ENCODE results near the gene SLX4IP. TPM values are rescaled to one million over a fixed set of nuclear protein-coding genes. Genes with fewer than 3 reads are reported as not detected.

The SLX4IP gene
- total and polyA plus RNA-seq, 2 of the 13 experiments (the other 11 are each of a cell fraction or from before 2014, with no cell fraction given) = 3.6 to 7.3 TPM

DNA sequence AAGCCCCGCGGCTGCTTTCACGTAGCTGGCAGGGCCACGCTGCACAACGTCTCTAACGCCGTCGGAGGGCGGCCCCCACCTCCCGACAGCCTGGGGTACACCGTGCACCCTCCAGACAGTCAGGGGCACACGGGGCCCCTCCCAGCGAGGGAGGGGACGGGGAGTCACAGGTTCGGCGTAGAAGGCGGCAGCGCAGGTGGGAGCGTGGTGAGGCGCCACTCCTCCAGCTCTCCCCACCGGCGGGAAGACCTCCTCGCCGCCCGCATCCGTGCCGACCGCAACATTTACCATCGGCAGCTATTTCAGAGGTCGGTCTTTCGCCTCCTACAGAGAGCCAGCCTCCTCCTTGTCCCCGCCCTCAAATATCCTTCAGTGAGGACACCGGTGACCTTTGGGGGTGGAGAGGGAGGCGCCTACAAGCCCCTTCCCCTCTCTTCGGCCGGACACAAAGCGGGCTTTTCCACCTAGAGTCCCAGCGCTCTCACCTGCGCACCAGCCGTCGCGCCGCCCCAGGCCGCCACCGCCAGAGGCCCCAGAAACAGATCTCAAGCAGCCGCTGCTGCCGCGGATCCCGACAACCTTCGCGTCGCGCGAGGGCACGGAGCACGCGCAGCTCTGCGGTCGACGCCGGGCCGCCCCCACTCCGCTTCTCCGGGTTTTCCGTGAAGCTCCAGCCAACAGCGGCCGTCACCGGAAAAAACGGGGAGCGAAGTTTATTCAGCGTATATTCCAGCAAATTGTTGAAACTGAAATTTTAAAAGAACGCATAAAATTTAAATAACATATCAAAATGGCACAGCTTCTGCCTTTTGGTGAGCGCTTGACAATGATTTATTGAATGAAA is 1.3 kb upstream of the SLX4IP start, which contains the start of gene MKKS (continued):
- TF ChIP-seq ZNF256 (CRISPR knock-in tag; conservative IDR thresholded peaks at IDR 0.05) (peak; percentile 95), TGIF2 (CRISPR knock-in tag; IDR thresholded peaks at IDR 0.05) (peak; percentile 25), STAG1 (CRISPR knock-in tag; IDR thresholded peaks at IDR 0.05) (peak; percentile 3), ZNF577 (CRISPR knock-in tag; IDR thresholded peaks at IDR 0.05; ENCODE audit: borderline replicate concordance, low read depth) (0 out of 2 replicates have a peak, but pooled peaks have one; percentile 3), TOPORS (CRISPR knock-in tag; IDR thresholded peaks at IDR 0.05) (peak; percentile 57; the same call in 1 of the 2 replicates), ZNF83 (CRISPR knock-in tag; IDR thresholded peaks at IDR 0.05; ENCODE audit: borderline replicate concordance) (peak; percentile 87; the same call in 1 of the 2 replicates), AHR (CRISPR knock-in tag; IDR thresholded peaks at IDR 0.05) (peak; percentile 23; the same call in 1 of the 2 replicates), ZSCAN29 (CRISPR knock-in tag; conservative IDR thresholded peaks at IDR 0.05) (no peak; the same call in 1 of the 2 replicates), ATF7-NPFF (CRISPR knock-in tag; IDR thresholded peaks at IDR 0.05; ENCODE audit: low read depth) (peak; percentile 89), ZNF776 (CRISPR knock-in tag; IDR thresholded peaks at IDR 0.05) (0 out of 2 replicates have a peak, but pooled peaks have one; percentile 41), ZFP41 (CRISPR knock-in tag; IDR thresholded peaks at IDR 0.05; ENCODE audit: borderline replicate concordance) (peak; percentile 72; the same call in 1 of the 2 replicates), HOXA9 (CRISPR knock-in tag; IDR thresholded peaks at IDR 0.05; ENCODE audit: borderline replicate concordance) (peak; percentile 95), ZNF282 (IDR thresholded peaks at IDR 0.05; ENCODE audit: partially characterized antibody) (no peak), HDAC2 (CRISPR knock-in tag; IDR thresholded peaks at IDR 0.05) (no peak; the same call in none of the 2 replicates), ZNF367 (CRISPR knock-in tag; IDR thresholded peaks at IDR 0.05; ENCODE audit: borderline replicate concordance) (peak; percentile 78), ZNF33B (CRISPR knock-in tag; IDR thresholded peaks at IDR 0.05) (0 out of 2 replicates have a peak, but pooled peaks have one; percentile 86), ZNF441 (CRISPR knock-in tag; IDR thresholded peaks at IDR 0.05; ENCODE audit: borderline replicate concordance) (peak; percentile 84)
- TF ChIP-seq, protein P1, sequence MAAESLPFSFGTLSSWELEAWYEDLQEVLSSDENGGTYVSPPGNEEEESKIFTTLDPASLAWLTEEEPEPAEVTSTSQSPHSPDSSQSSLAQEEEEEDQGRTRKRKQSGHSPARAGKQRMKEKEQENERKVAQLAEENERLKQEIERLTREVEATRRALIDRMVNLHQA (CRISPR knock-in tag; IDR thresholded peaks at IDR 0.05) = no peak
- TF ChIP-seq, protein P2, sequence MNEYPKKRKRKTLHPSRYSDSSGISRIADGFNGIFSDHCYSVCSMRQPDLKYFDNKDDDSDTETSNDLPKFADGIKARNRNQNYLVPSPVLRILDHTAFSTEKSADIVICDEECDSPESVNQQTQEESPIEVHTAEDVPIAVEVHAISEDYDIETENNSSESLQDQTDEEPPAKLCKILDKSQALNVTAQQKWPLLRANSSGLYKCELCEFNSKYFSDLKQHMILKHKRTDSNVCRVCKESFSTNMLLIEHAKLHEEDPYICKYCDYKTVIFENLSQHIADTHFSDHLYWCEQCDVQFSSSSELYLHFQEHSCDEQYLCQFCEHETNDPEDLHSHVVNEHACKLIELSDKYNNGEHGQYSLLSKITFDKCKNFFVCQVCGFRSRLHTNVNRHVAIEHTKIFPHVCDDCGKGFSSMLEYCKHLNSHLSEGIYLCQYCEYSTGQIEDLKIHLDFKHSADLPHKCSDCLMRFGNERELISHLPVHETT (CRISPR knock-in tag; conservative IDR thresholded peaks at IDR 0.05) = peak; percentile 85
- TF ChIP-seq, protein P3, sequence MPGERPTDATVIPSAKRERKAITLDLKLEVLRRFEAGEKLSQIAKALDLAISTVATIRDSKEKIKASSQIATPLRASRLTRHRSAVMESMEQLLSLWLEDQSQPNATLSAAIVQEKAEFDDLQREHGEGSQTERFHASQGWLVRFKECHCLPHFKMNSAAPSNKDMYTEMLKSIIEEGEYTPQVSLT (CRISPR knock-in tag; IDR thresholded peaks at IDR 0.05; ENCODE audit: borderline replicate concordance, low read depth) = no peak
- TF ChIP-seq, protein P4, sequence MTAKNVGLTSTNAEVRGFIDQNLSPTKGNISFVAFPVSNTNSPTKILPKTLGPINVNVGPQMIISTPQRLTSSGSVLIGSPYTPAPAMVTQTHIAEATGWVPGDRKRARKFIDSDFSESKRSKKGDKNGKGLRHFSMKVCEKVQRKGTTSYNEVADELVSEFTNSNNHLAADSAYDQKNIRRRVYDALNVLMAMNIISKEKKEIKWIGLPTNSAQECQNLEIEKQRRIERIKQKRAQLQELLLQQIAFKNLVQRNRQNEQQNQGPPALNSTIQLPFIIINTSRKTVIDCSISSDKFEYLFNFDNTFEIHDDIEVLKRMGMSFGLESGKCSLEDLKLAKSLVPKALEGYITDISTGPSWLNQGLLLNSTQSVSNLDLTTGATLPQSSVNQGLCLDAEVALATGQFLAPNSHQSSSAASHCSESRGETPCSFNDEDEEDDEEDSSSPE (CRISPR knock-in tag; IDR thresholded peaks at IDR 0.05) = peak; percentile 90
- TF ChIP-seq, protein P5, sequence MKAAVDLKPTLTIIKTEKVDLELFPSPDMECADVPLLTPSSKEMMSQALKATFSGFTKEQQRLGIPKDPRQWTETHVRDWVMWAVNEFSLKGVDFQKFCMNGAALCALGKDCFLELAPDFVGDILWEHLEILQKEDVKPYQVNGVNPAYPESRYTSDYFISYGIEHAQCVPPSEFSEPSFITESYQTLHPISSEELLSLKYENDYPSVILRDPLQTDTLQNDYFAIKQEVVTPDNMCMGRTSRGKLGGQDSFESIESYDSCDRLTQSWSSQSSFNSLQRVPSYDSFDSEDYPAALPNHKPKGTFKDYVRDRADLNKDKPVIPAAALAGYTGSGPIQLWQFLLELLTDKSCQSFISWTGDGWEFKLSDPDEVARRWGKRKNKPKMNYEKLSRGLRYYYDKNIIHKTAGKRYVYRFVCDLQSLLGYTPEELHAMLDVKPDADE (CRISPR knock-in tag; IDR thresholded peaks at IDR 0.05) = peak; percentile 97; the same call in 1 of the 2 replicates
- TF ChIP-seq, protein P6, sequence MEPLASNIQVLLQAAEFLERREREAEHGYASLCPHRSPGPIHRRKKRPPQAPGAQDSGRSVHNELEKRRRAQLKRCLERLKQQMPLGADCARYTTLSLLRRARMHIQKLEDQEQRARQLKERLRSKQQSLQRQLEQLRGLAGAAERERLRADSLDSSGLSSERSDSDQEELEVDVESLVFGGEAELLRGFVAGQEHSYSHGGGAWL (CRISPR knock-in tag; IDR thresholded peaks at IDR 0.05) = peak; percentile 92
- TF ChIP-seq, protein P7, sequence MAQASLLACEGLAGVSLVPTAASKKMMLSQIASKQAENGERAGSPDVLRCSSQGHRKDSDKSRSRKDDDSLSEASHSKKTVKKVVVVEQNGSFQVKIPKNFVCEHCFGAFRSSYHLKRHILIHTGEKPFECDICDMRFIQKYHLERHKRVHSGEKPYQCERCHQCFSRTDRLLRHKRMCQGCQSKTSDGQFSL (CRISPR knock-in tag; IDR thresholded peaks at IDR 0.05) = no peak; the same call in 1 of the 2 replicates
